MM.1S (cell line): ENCODE measurements around the gene CCDC80.
A peak's percentile ranks its signal among the peaks of the same experiment; 100 is the strongest.

Source experiments
- DNase-seq: peaks from one replicate; pipeline ENCODE4 v3.0.0-alpha.2; 2015
- H2AFZ ChIP-seq: fragments of 300-600 bp; sonication (generic); 2 replicates; pipeline ENCODE4 v1.6.0; 2016; ENCODE audit warnings: antibody characterized with exemption, low read length
- H3F3A ChIP-seq: fragments of 300-600 bp; sonication (generic); 2 replicates; pipeline ENCODE4 v1.6.1; 2016; ENCODE audit warnings: mild to moderate bottlenecking, antibody characterized with exemption, low read length, moderate library complexity, mixed read lengths; ENCODE audit not compliant: insufficient read depth
- H3K27ac ChIP-seq: fragments of 300-600 bp; sonication (generic); 2 replicates; pipeline ENCODE4 v1.5.1; 2016; ENCODE audit warnings: mild to moderate bottlenecking, low read length
- H3K27me3 ChIP-seq: fragments of 300-600 bp; sonication (generic); replicated peaks from 2 replicates; pipeline ENCODE4 v1.6.0; 2016; ENCODE audit warnings: low read length; ENCODE audit not compliant: insufficient read depth
- H3K36me3 ChIP-seq: fragments of 300-600 bp; sonication (generic); replicated peaks from 2 replicates; pipeline ENCODE4 v1.6.1; 2016; ENCODE audit warnings: mild to moderate bottlenecking, low read length, mixed read lengths; ENCODE audit not compliant: insufficient read depth
- H3K4me1 ChIP-seq: fragments of 300-600 bp; sonication (generic); 2 replicates; pipeline ENCODE4 v1.6.1; 2016; ENCODE audit warnings: low read length, mixed read lengths
- H3K4me2 ChIP-seq: fragments of 300-600 bp; sonication (generic); 2 replicates; pipeline ENCODE4 v1.6.0; 2016; ENCODE audit warnings: low read depth, low read length
- H3K4me3 ChIP-seq: fragments of 300-600 bp; sonication (generic); 2 replicates; pipeline ENCODE4 v1.5.1; 2016; ENCODE audit warnings: low read length, mixed read lengths
- H3K79me2 ChIP-seq: fragments of 300-600 bp; sonication (generic); 2 replicates; pipeline ENCODE4 v1.6.1; 2016; ENCODE audit warnings: mixed run types, low read length, mixed read lengths
- H3K9ac ChIP-seq: fragments of 300-600 bp; sonication (generic); 2 replicates; pipeline ENCODE4 v1.6.1; 2016; ENCODE audit warnings: low read length, mixed read lengths
- H3K9me2 ChIP-seq: fragments of 300-600 bp; sonication (generic); replicated peaks from 2 replicates; pipeline ENCODE4 v1.6.1; 2016; ENCODE audit warnings: mild to moderate bottlenecking, low read length, mixed read lengths; ENCODE audit not compliant: insufficient read depth
- H3K9me3 ChIP-seq: fragments of 300-600 bp; sonication (generic); replicated peaks from 2 replicates; pipeline ENCODE4 v1.6.1; 2016; ENCODE audit warnings: mild to moderate bottlenecking, low read length, mixed read lengths; ENCODE audit not compliant: insufficient read depth
- H4K20me1 ChIP-seq: fragments of 300-600 bp; sonication (generic); 2 replicates; pipeline ENCODE4 v1.6.1; 2016; ENCODE audit warnings: mild to moderate bottlenecking, low read length, moderate library complexity, mixed read lengths; ENCODE audit not compliant: insufficient read depth
- CTCF ChIP-seq: fragments of 300-600 bp; sonication (generic); IDR thresholded peaks from 2 replicates; pipeline ENCODE4 v1.5.1; 2016; ENCODE audit warnings: antibody characterized with exemption, low read length, mixed read lengths
- EZH2 ChIP-seq: fragments of 300-600 bp; sonication (generic); optimal IDR thresholded peaks from 2 replicates; pipeline ENCODE3; 2017; ENCODE audit warnings: low read depth, mild to moderate bottlenecking, antibody characterized with exemption, low read length, mixed read lengths
- EZH2phosphoT487 ChIP-seq: fragments of 300-600 bp; sonication (generic); IDR thresholded peaks from 2 replicates; pipeline ENCODE4 v1.6.1; 2018; ENCODE audit warnings: antibody characterized with exemption, low read length

Gene CCDC80

GRCh38 chr3:112681822-112682325, 40.9 kb upstream of the CCDC80 start:
- DNase-seq, result no peak
- no peaks in the 10 kb centered on the region for H3K27me3 ChIP-seq

GRCh38 chr3:112676659-112677234, 35.8 kb upstream of the CCDC80 start:
- TF ChIP-seq EZH2phosphoT487 (no peak), CTCF (no peak), EZH2 (no peak)
- H2AFZ ChIP-seq, result peak overlapping the region; percentile 11; the same call in 1 of the 2 replicates

More at GRCh38 chr3:112681822-112682325, 40.9 kb upstream of the CCDC80 start:
- no peak for TF ChIP-seq CTCF
- peaks cover 11% of the 10 kb centered on the region for H3K4me1 ChIP-seq
- H4K20me1 ChIP-seq, result no peaks in the 10 kb centered on the region
- no peaks in the 10 kb centered on the region for H3K9me2 ChIP-seq
- no peak overlapping the region for H2AFZ ChIP-seq
- no peaks in the 10 kb centered on the region for H3K79me2 ChIP-seq
- H3K27ac ChIP-seq, result no peak overlapping the region
- H3K4me2 ChIP-seq, result no peak overlapping the region
- H3K4me3 ChIP-seq, result no peak overlapping the region
- H3K36me3 ChIP-seq, result no peaks in the 10 kb centered on the region
- no peak overlapping the region for H3K9ac ChIP-seq
- H3F3A ChIP-seq, result peaks cover 9% of the 10 kb centered on the region
- no peaks in the 10 kb centered on the region for H3K9me3 ChIP-seq

DNA sequence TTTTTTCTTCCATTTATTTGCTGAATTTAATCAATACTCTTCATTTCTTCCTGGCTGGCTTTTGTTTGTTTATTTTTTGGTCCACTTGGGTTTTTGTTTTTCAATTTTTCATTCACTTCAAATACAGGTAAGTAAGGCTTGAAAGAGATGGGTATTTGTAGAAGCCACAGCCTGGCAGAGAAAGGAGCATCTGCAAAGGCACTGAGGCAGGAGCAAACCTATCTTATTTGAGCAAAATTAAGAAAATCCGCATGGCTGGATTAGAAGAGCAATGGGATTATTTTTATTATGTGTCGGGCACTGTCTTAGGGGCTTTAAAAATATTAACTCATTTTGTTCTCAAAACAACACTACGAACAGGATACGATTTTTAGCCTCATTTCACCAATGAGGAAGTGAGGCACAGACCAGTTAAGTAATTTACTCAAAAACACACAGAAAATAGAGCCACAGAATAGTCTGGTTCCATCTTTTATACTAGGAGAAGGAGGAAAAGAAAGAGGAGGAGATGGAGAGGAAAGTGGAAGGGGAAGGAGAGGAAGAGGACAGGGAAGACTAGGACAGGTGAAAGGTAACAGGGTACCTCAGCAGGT, 35.1 kb upstream of the CCDC80 start:
- Histone ChIP-seq H2AFZ (peak overlapping the region; percentile 11; the same call in 1 of the 2 replicates), H3K27me3 (no peaks in the 10 kb centered on the region), H3K4me1 (peaks cover 25% of the 10 kb centered on the region), H3K36me3 (no peaks in the 10 kb centered on the region), H3F3A (peaks cover 14% of the 10 kb centered on the region), H3K4me2 (peak overlapping the region; percentile 55), H3K27ac (no peak overlapping the region), H3K9me3 (no peaks in the 10 kb centered on the region), H4K20me1 (no peaks in the 10 kb centered on the region), H3K9me2 (no peaks in the 10 kb centered on the region), H3K4me3 (no peak overlapping the region; the same call in 1 of the 2 replicates), H3K79me2 (no peaks in the 10 kb centered on the region), H3K9ac (peak overlapping the region; percentile 2; the same call in 1 of the 2 replicates)
- DNase-seq, result no peak
- TF ChIP-seq EZH2 (no peak), CTCF (no peak), EZH2phosphoT487 (no peak)

More at GRCh38 chr3:112676659-112677234, 35.8 kb upstream of the CCDC80 start:
- Histone ChIP-seq H3K36me3 (no peaks in the 10 kb centered on the region), H3F3A (peaks cover 14% of the 10 kb centered on the region), H3K4me2 (peak overlapping the region; percentile 55), H3K9me3 (no peaks in the 10 kb centered on the region), H3K9me2 (no peaks in the 10 kb centered on the region), H3K27me3 (no peaks in the 10 kb centered on the region), H3K27ac (peak overlapping the region; percentile 54; the same call in 1 of the 2 replicates), H3K9ac (peak overlapping the region; percentile 7; the same call in 1 of the 2 replicates), H3K4me3 (peak overlapping the region; percentile 15; the same call in 1 of the 2 replicates), H4K20me1 (no peaks in the 10 kb centered on the region), H3K4me1 (peaks cover 25% of the 10 kb centered on the region), H3K79me2 (no peaks in the 10 kb centered on the region)
- DNase-seq, result peak; percentile 89
